Ishikawa (cell line): ENCODE results near the gene TSC22D3.
A peak's percentile ranks its signal among the peaks of the same experiment; 100 is the strongest.

Source experiments
- CEBPB ChIP-seq: IDR thresholded peaks from 2 replicates; pipeline ENCODE4 v1.6.1; 2012
- CREB1 ChIP-seq: IDR thresholded peaks from 2 replicates; pipeline ENCODE4 v1.6.1; 2012; ENCODE audit warnings: low read depth
- EGR1 ChIP-seq: IDR thresholded peaks from 2 replicates; pipeline ENCODE4 v1.6.1; 2012
- EP300 ChIP-seq: IDR thresholded peaks from 2 replicates; pipeline ENCODE4 v1.6.1; 2012; ENCODE audit warnings: borderline replicate concordance
- FOXM1 ChIP-seq: IDR thresholded peaks from 2 replicates; pipeline ENCODE4 v1.6.1; 2012; ENCODE audit warnings: low read depth, borderline replicate concordance
- NFIC ChIP-seq: IDR thresholded peaks from 2 replicates; pipeline ENCODE4 v1.6.1; 2012
- RAD21 ChIP-seq: IDR thresholded peaks from 2 replicates; pipeline ENCODE4 v1.6.1; 2012; ENCODE audit warnings: low read depth
- TAF1 ChIP-seq: IDR thresholded peaks from 2 replicates; pipeline ENCODE4 v1.6.1; 2012; ENCODE audit warnings: low read depth, mild to moderate bottlenecking
- TCF12 ChIP-seq: IDR thresholded peaks from 2 replicates; pipeline ENCODE4 v1.6.1; 2012; ENCODE audit warnings: low read depth
- TEAD4 ChIP-seq: IDR thresholded peaks from 2 replicates; pipeline ENCODE4 v1.6.1; 2012
- YY1 ChIP-seq: IDR thresholded peaks from 2 replicates; pipeline ENCODE4 v1.6.1; 2012; ENCODE audit warnings: low read depth
- ZBTB7A ChIP-seq: IDR thresholded peaks from 2 replicates; pipeline ENCODE4 v1.6.1; 2012; ENCODE audit warnings: low read depth
- TF ChIP-seq, protein P1 (sequence below): IDR thresholded peaks from 2 replicates; pipeline ENCODE4 v1.6.1; 2012
- TF ChIP-seq, protein P2 (sequence below): IDR thresholded peaks from 2 replicates; pipeline ENCODE4 v1.6.1; 2012; ENCODE audit warnings: low read depth, mild to moderate bottlenecking
- TF ChIP-seq, protein P3 (sequence below): IDR thresholded peaks from 2 replicates; pipeline ENCODE4 v1.6.1; 2012

TSC22D3 gene

DNA sequence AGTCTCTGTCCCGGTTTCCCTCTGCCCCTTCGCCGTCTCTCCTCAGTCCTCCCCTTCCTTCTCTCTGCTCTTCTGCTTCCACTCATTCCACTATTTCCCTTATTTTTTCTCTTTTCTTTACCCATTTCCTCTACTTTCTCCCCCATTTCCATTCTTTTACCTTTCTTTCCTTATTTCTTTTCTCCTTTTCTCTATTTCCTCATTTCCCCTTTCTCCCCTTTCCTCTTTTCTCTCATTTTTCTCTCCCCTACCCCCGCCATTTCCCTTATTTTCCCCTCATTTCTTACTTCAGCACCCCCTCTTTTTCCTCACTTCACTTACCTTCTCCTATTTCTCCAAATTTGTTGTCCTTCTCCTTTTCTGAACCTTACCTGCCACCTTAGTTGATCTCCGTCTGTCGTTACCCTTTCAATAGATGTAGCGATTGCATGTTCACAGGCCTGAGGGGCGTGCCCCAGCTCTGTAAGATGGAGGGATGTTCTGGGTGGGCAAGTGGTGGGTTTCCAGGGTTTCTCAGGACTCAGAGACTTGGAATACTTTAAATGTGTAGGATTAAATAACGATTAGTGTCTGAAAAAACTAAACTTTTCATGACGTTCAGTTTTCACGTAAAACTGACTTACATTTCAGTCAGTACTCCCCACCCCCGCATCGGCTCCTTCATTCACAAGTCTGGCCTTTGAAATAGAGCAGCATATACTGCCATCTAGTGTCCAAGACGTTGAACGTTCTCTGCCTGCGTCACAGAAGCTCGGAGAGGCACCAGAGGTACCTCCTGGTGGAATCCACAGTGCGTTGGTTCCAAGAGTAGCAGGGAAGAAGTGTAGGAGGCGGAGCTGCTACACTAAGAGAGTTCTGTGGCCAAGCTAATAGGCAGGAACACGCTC lies 1.3 kb upstream of the TSC22D3 start:
- TF ChIP-seq NFIC (no peak), RAD21 (peak; percentile 79), EGR1 (peak; percentile 76)

DNA sequence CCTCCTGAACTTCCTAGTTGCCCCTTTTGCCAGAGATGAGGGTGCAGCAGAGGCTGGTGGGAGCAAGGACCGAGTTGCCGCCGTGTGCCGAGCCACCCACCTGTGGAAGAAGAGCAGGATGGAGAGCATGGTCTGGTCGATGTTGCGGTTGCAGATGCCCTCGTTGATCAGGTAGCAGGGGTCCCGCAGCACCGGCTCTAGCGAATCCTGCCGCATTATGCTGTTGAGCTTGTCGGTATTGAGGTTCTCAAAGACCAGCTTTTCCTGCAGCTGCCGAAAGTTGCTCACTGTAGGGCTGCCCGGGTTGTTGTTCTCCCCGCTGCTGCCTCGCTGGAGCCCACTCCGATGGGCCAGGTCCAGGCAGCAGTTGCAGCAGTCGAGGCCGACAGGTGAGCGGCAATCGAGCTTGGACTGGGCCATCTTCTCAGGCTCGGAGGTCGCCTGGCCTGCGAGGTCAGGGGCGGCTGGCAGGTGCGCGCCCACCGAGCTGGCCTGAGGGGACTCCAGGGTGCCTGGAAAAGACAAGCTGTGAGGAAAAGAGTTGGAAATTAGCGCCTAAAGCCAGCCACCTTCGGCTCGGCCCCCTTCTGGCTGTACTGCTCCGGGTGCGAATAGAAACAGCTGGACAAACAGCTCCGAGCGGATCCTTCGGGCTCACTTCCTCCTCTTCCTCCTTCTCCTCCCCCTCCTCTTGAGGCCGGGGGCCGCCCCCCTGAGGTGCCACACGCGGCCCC lies 420 bp downstream of the TSC22D3 start:
- TF ChIP-seq CEBPB = no peak
- TF ChIP-seq EP300 = no peak
- TF ChIP-seq ZBTB7A = no peak
- TF ChIP-seq, protein P1, sequence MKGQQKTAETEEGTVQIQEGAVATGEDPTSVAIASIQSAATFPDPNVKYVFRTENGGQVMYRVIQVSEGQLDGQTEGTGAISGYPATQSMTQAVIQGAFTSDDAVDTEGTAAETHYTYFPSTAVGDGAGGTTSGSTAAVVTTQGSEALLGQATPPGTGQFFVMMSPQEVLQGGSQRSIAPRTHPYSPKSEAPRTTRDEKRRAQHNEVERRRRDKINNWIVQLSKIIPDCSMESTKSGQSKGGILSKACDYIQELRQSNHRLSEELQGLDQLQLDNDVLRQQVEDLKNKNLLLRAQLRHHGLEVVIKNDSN = no peak
- no peak for TF ChIP-seq NFIC
- TF ChIP-seq TAF1 = no peak
- TF ChIP-seq TCF12 = no peak

DNA sequence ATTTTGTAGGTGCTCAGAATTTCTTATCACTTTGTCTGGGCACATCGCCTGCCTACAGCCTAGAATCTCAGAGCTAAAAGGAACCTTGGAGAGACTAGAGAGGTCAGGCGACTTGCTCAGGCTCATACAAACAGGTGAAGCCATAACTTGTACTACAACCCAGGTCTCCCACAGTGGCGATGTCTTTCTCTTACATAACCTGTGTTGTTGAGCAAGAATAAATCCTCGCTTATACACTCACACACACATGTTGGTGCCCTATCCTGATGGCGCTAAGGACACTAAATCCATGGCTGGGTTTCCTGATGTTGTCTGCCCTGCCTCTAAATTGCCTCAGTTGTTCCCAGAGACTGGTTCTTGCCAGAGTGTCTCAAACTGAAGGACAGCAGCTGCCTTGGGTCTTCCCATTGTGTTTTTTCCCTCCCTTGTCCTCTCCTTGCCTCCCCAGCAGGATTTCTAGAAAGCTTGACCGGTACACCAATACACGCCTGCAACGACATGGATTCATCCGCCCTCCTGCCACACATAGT lies 1.6 kb downstream of the TSC22D3 start:
- TF ChIP-seq TAF1 (no peak), TEAD4 (no peak), NFIC (no peak), EP300 (no peak), CREB1 (no peak), CEBPB (no peak), TCF12 (no peak), EGR1 (no peak), FOXM1 (no peak), YY1 (no peak), RAD21 (no peak), ZBTB7A (no peak)
- TF ChIP-seq, protein P2, sequence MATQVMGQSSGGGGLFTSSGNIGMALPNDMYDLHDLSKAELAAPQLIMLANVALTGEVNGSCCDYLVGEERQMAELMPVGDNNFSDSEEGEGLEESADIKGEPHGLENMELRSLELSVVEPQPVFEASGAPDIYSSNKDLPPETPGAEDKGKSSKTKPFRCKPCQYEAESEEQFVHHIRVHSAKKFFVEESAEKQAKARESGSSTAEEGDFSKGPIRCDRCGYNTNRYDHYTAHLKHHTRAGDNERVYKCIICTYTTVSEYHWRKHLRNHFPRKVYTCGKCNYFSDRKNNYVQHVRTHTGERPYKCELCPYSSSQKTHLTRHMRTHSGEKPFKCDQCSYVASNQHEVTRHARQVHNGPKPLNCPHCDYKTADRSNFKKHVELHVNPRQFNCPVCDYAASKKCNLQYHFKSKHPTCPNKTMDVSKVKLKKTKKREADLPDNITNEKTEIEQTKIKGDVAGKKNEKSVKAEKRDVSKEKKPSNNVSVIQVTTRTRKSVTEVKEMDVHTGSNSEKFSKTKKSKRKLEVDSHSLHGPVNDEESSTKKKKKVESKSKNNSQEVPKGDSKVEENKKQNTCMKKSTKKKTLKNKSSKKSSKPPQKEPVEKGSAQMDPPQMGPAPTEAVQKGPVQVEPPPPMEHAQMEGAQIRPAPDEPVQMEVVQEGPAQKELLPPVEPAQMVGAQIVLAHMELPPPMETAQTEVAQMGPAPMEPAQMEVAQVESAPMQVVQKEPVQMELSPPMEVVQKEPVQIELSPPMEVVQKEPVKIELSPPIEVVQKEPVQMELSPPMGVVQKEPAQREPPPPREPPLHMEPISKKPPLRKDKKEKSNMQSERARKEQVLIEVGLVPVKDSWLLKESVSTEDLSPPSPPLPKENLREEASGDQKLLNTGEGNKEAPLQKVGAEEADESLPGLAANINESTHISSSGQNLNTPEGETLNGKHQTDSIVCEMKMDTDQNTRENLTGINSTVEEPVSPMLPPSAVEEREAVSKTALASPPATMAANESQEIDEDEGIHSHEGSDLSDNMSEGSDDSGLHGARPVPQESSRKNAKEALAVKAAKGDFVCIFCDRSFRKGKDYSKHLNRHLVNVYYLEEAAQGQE = no peak
- TF ChIP-seq, protein P1 = no peak
- TF ChIP-seq, protein P3, sequence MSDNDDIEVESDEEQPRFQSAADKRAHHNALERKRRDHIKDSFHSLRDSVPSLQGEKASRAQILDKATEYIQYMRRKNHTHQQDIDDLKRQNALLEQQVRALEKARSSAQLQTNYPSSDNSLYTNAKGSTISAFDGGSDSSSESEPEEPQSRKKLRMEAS = no peak

DNA sequence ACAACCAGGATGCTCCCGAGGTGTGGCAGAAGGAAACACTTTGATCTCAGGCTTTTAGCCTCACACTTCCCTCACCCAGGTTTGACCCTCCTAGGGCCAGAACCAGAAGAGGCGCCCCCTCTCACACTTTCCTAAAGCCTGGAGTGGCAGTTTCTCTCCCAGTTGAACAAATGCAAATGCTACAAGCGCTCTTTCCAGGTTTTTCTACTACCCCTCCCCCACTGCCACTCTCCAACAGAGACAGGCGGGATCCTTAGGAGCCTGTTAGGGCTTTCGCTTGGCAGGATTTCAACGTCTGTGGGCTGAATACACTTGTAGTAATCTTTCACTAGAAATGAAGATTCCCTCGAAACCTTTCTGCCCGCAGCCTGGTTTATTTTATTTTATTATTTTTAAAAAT lies 2.4 kb downstream of the TSC22D3 start:
- TF ChIP-seq, protein P2 = no peak
- TF ChIP-seq NFIC (no peak), TCF12 (no peak), ZBTB7A (no peak), TEAD4 (no peak), CEBPB (no peak), EGR1 (no peak), EP300 (no peak), YY1 (no peak), FOXM1 (no peak), CREB1 (no peak), RAD21 (no peak)

DNA sequence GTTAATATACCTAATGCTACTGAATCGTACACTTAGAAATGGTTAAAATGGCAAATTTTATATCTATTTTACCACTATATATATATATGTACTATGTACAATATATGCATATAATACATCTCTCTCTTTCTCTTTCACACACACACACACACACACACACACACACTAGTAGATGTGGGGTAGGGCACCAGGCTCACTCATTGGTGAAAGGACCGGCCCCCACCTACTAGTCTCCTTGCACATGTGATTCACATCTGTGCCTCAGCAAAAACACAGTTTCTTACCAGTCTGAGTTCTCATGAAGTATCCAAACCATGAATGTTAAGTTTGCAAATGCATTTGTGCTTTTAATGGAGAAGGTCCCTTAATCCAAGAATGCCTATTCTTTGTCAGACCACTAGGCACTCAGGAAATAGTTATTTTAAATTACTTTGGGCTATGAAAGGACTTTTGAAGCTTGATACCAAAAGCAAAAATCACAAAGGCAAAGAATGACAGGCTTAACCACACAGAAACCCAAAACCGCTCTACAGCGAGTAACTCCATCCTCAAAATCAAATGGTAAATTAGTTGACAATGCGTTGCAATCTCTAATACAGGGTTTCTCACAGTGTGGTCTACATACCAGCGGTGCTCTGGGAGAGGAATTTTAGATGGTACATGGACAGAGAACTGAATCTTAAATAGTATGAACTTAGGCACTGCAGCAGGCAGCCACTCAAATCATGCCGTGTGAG lies 5.8 kb downstream of the TSC22D3 start:
- TF ChIP-seq EP300 (no peak), TCF12 (no peak), TAF1 (no peak), ZBTB7A (no peak)
- TF ChIP-seq, protein P1 = no peak
